Measurements from ENCODE around the gene LMOD2.

LMOD2 gene

GRCh38 chr7:123655614-123656013 is at the start of gene LMOD2:
Gene LMOD2 (plus strand): TSS chr7:123655866. CDS start chr7:123655964, 98 bp downstream.
- TF ChIP-seq CTCF (IDR thresholded peaks at IDR 0.05; ENCODE audit: low read depth, low read length): no peak
- no peak within 1 kb of the TSS for H3K4me3 ChIP-seq (ENCODE audit: low read depth, low read length)

GRCh38 chr7:123607423-123607975 is 48.2 kb upstream of the LMOD2 start:
- no peak overlapping the region for H3K4me3 ChIP-seq (ENCODE audit: low read depth, low read length)
- no peak for TF ChIP-seq CTCF (IDR thresholded peaks at IDR 0.05; ENCODE audit: low read depth, low read length)

- no peak overlapping the region for H3K4me3 ChIP-seq (ENCODE audit: low read depth, low read length)
- TF ChIP-seq CTCF (IDR thresholded peaks at IDR 0.05; ENCODE audit: low read depth, low read length): no peak
Measured at GRCh38 chr7:123608991-123609882, 46.4 kb upstream of the LMOD2 start.

- no peak for TF ChIP-seq CTCF (IDR thresholded peaks at IDR 0.05; ENCODE audit: low read depth, low read length)
- H3K4me3 ChIP-seq (ENCODE audit: low read depth, low read length): no peak overlapping the region
Measured at GRCh38 chr7:123609883-123610239, 45.8 kb upstream of the LMOD2 start.

GRCh38 chr7:123612024-123612423 is 43.6 kb upstream of the LMOD2 start:
- no peak overlapping the region for H3K4me3 ChIP-seq (ENCODE audit: low read depth, low read length)
- no peak for TF ChIP-seq CTCF (IDR thresholded peaks at IDR 0.05; ENCODE audit: low read depth, low read length)

GRCh38 chr7:123615344-123615743 is 40.3 kb upstream of the LMOD2 start:
- no peak for TF ChIP-seq CTCF (IDR thresholded peaks at IDR 0.05; ENCODE audit: low read depth, low read length)
- no peak overlapping the region for H3K4me3 ChIP-seq (ENCODE audit: low read depth, low read length)

- no peak for TF ChIP-seq CTCF (IDR thresholded peaks at IDR 0.05; ENCODE audit: low read depth, low read length)
- no peak overlapping the region for H3K4me3 ChIP-seq (ENCODE audit: low read depth, low read length)
Measured at GRCh38 chr7:123616223-123616622, 39.4 kb upstream of the LMOD2 start.

Measured in WI38 (cell line).